Ishikawa (cell line): Measurements from ENCODE around the gene MKRN3.

ENCODE experiments used
- CEBPB ChIP-seq: IDR thresholded peaks from 2 replicates; pipeline ENCODE4 v1.6.1; 2012
- CREB1 ChIP-seq: IDR thresholded peaks from 2 replicates; pipeline ENCODE4 v1.6.1; 2012; ENCODE audit warnings: low read depth
- EGR1 ChIP-seq: IDR thresholded peaks from 2 replicates; pipeline ENCODE4 v1.6.1; 2012
- EP300 ChIP-seq: IDR thresholded peaks from 2 replicates; pipeline ENCODE4 v1.6.1; 2012; ENCODE audit warnings: borderline replicate concordance
- FOXM1 ChIP-seq: IDR thresholded peaks from 2 replicates; pipeline ENCODE4 v1.6.1; 2012; ENCODE audit warnings: low read depth, borderline replicate concordance
- NFIC ChIP-seq: IDR thresholded peaks from 2 replicates; pipeline ENCODE4 v1.6.1; 2012
- RAD21 ChIP-seq: IDR thresholded peaks from 2 replicates; pipeline ENCODE4 v1.6.1; 2012; ENCODE audit warnings: low read depth
- TAF1 ChIP-seq: IDR thresholded peaks from 2 replicates; pipeline ENCODE4 v1.6.1; 2012; ENCODE audit warnings: low read depth, mild to moderate bottlenecking
- TCF12 ChIP-seq: IDR thresholded peaks from 2 replicates; pipeline ENCODE4 v1.6.1; 2012; ENCODE audit warnings: low read depth
- TEAD4 ChIP-seq: IDR thresholded peaks from 2 replicates; pipeline ENCODE4 v1.6.1; 2012
- YY1 ChIP-seq: IDR thresholded peaks from 2 replicates; pipeline ENCODE4 v1.6.1; 2012; ENCODE audit warnings: low read depth
- ZBTB7A ChIP-seq: IDR thresholded peaks from 2 replicates; pipeline ENCODE4 v1.6.1; 2012; ENCODE audit warnings: low read depth
- TF ChIP-seq, protein P1 (sequence below): IDR thresholded peaks from 2 replicates; pipeline ENCODE4 v1.6.1; 2012; ENCODE audit warnings: low read depth, mild to moderate bottlenecking
- TF ChIP-seq, protein P2 (sequence below): IDR thresholded peaks from 2 replicates; pipeline ENCODE4 v1.6.1; 2012
- TF ChIP-seq, protein P3 (sequence below): IDR thresholded peaks from 2 replicates; pipeline ENCODE4 v1.6.1; 2012

MKRN3 gene

DNA sequence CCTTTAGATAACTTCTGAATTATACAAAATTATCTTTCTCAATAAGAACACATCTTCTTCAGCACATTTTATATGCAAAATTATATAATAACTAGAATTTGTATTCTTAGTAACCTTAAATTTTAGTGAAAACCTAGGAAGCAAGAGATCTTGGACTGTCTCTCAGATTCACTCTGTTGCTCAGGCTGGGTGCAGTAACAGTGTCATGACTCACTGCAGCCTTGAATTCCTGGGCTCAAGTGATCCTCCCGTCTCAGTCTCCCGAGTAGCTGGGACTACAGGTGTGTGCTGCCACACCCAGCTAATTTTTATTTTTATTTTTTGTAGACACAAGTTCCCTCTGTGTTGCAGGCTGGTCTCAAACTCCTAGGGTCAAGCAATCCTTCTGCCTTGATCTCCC is 29.9 kb downstream of the MKRN3 start:
- no peak for TF ChIP-seq ZBTB7A
- no peak for TF ChIP-seq CEBPB
- TF ChIP-seq TEAD4 = no peak
- no peak for TF ChIP-seq RAD21
- TF ChIP-seq, protein P1, sequence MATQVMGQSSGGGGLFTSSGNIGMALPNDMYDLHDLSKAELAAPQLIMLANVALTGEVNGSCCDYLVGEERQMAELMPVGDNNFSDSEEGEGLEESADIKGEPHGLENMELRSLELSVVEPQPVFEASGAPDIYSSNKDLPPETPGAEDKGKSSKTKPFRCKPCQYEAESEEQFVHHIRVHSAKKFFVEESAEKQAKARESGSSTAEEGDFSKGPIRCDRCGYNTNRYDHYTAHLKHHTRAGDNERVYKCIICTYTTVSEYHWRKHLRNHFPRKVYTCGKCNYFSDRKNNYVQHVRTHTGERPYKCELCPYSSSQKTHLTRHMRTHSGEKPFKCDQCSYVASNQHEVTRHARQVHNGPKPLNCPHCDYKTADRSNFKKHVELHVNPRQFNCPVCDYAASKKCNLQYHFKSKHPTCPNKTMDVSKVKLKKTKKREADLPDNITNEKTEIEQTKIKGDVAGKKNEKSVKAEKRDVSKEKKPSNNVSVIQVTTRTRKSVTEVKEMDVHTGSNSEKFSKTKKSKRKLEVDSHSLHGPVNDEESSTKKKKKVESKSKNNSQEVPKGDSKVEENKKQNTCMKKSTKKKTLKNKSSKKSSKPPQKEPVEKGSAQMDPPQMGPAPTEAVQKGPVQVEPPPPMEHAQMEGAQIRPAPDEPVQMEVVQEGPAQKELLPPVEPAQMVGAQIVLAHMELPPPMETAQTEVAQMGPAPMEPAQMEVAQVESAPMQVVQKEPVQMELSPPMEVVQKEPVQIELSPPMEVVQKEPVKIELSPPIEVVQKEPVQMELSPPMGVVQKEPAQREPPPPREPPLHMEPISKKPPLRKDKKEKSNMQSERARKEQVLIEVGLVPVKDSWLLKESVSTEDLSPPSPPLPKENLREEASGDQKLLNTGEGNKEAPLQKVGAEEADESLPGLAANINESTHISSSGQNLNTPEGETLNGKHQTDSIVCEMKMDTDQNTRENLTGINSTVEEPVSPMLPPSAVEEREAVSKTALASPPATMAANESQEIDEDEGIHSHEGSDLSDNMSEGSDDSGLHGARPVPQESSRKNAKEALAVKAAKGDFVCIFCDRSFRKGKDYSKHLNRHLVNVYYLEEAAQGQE = no peak
- TF ChIP-seq YY1 = no peak
- TF ChIP-seq TAF1 = no peak
- TF ChIP-seq EP300 = no peak
- no peak for TF ChIP-seq FOXM1
- no peak for TF ChIP-seq NFIC
- TF ChIP-seq, protein P2, sequence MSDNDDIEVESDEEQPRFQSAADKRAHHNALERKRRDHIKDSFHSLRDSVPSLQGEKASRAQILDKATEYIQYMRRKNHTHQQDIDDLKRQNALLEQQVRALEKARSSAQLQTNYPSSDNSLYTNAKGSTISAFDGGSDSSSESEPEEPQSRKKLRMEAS = no peak
- no peak for TF ChIP-seq TCF12
- no peak for TF ChIP-seq CREB1
- TF ChIP-seq, protein P3, sequence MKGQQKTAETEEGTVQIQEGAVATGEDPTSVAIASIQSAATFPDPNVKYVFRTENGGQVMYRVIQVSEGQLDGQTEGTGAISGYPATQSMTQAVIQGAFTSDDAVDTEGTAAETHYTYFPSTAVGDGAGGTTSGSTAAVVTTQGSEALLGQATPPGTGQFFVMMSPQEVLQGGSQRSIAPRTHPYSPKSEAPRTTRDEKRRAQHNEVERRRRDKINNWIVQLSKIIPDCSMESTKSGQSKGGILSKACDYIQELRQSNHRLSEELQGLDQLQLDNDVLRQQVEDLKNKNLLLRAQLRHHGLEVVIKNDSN = no peak
- TF ChIP-seq EGR1 = no peak

DNA sequence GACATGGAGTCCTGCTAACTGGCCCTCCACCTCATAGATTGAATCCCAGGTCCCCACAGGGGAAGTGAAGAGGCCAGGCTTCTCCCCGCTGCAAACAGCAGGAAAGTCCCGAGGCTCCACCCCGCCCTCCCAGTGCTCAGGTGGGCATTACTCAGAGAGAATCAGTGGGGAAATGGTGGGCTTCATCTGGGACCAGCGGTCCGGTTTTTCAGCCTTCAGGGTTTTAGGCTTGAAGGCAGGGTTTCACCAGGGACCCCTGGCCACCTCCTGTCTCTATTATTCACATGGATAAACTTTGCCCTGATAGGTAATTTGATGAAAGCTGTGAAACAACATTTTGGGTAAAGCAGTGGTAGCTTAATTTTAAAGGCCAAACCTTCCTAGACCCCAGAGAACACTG is 31.3 kb downstream of the MKRN3 start:
- TF ChIP-seq TCF12 (no peak), ZBTB7A (no peak), EP300 (no peak), YY1 (no peak), NFIC (no peak)

DNA sequence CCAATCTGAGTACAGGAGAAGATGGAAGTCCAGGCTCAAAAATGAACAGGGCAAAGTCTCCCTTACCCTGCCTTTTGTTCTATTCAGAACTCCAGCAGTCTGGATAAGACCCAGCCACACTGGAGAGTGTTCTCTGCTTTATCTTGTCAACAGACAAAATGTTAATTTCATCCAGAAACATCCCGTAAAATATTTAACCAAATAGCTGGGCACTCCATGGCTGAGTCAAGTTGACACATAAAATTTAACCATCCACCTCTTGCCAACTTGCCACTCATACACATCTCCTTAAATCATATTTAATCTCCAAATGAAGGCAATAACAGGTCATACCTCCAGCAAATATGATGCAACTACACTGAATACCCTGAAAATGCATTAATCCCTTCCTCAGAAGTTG is 33.6 kb downstream of the MKRN3 start:
- TF ChIP-seq EGR1 (no peak), EP300 (no peak), FOXM1 (no peak), TAF1 (no peak), ZBTB7A (no peak), CEBPB (no peak), YY1 (no peak), CREB1 (no peak)
- TF ChIP-seq, protein P2 = no peak
- TF ChIP-seq, protein P1 = no peak
- TF ChIP-seq, protein P3 = no peak

DNA sequence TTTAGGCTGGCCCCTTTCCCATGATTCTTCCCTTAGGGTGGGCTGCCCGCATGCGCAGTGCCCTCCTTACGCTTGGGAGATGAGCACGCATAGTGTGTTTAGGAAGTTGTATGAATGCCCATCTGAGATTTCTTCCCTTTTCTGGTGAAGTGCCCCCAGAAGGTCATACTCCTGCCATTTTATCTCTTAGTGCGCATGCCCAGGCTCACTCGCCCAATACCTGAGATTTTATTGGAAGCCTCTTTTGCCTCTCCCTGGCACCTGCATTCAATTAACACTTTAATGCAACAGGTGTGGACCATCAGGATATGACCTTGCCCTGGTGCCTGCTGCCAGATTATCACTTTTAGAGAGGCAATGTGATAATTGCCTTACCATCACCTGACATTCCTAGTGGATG is 36.6 kb downstream of the MKRN3 start:
- TF ChIP-seq EGR1 = no peak

DNA sequence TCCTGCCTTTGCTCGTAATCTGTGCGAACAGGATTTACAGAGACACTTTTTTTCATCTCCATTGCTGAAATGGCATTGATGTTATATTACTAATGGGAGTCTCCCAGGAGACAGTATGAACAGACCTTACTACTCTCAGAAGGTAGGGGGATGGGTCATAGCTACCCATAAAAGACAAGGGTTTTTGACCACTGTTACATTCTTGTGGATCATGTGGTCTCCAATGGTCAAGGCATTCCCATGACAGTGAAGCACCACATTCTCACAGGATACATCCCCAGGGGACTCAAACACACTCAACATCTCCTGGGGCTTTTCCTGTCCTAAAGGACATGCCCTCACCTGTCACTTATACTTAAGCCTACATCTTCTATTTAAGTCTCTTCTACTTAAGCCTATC is 40.8 kb downstream of the MKRN3 start:
- no peak for TF ChIP-seq TCF12
- TF ChIP-seq, protein P3 = no peak
- TF ChIP-seq RAD21 = no peak
- no peak for TF ChIP-seq EGR1
- no peak for TF ChIP-seq YY1
- TF ChIP-seq TEAD4 = no peak
- TF ChIP-seq, protein P1 = no peak
- TF ChIP-seq CEBPB = no peak
- TF ChIP-seq EP300 = no peak
- TF ChIP-seq, protein P2 = no peak
- no peak for TF ChIP-seq TAF1
- no peak for TF ChIP-seq CREB1
- no peak for TF ChIP-seq NFIC
- TF ChIP-seq FOXM1 = no peak
- TF ChIP-seq ZBTB7A = no peak
